NCI-H748 treated with DMSO at 0.1 percent for 48 hours (cell line): ENCODE measurements around the gene HOXC4.
"Not testable (repeated sequence)": the region's sequence is repeated elsewhere in the genome, so short reads cannot be mapped to it uniquely, and the experiment has no call there.

Experiments
- DNase-seq: peaks from one replicate; lab custom pipeline; 2025; lab: John Stamatoyannopoulos, UW

Gene HOXC4

GRCh38 chr12:54092943-54093342 lies 39.3 kb downstream of the HOXC4 start:
- DNase-seq = not testable (repeated sequence)

GRCh38 chr12:54095928-54096327 lies 42.3 kb downstream of the HOXC4 start:
- not testable (repeated sequence) for DNase-seq

- not testable (repeated sequence) for DNase-seq
These were observed 45.0 kb downstream of the HOXC4 start for GRCh38 chr12:54098644-54099043.

GRCh38 chr12:54100588-54100987 lies 47.0 kb downstream of the HOXC4 start:
- DNase-seq = not testable (repeated sequence)

GRCh38 chr12:54102223-54102622 lies 48.6 kb downstream of the HOXC4 start:
- DNase-seq = not testable (repeated sequence)

GRCh38 chr12:54103827-54104226 lies 50.2 kb downstream of the HOXC4 start:
- DNase-seq = not testable (repeated sequence)
